ENCODE data around the gene ITGBL1.

- TF ChIP-seq CTCF (conservative IDR thresholded peaks at IDR 0.05; ENCODE audit: low read length) (no peak), EZH2phosphoT487 (IDR thresholded peaks at IDR 0.05; ENCODE audit: borderline replicate concordance) (no peak)
Observed at GRCh38 chr13:101639711-101640110, 187.2 kb downstream of the ITGBL1 start.

All from Loucy (cell line).